PC-3 (cell line): ENCODE measurements around the gene LHX1. TPM values are rescaled to one million over a fixed set of nuclear protein-coding genes. Genes with fewer than 3 reads are reported as not detected.
A peak's percentile ranks its signal among the peaks of the same experiment; 100 is the strongest.

Source experiments
- ATAC-seq: fragments of 200-7000 bp; cut with Tn5 transposase; 2 replicates; pipeline ENCODE4 v1.9.1; 2020; ENCODE audit warnings: mild to moderate bottlenecking, moderate library complexity
- BruUV-seq: library from RNA; stranded (reverse); fragments of 400-500 nt; replicated peaks from 2 replicates; lab custom pipeline; 2021; lab: Mats Ljungman, UMichigan
- CTCF ChIA-PET: fragments of 300-600 bp; sonication (Branson Sonifier 250); formaldehyde crosslinking; loops from one replicate; lab custom pipeline; 2022; ENCODE audit warnings: antibody characterized with exemption; lab: Charles Lee
- POLR2A ChIA-PET: fragments of 300-600 bp; sonication (Branson Sonifier 250); formaldehyde crosslinking; loops from one replicate; lab custom pipeline; 2022; ENCODE audit warnings: antibody characterized with exemption; ENCODE audit not compliant: unreplicated experiment; lab: Charles Lee
- DNase-seq: peaks from one replicate; pipeline ENCODE4 v3.0.0-alpha.2; 2015
- H2AFZ ChIP-seq: fragments of 300-600 bp; sonication (generic); 2 replicates; pipeline ENCODE4 v1.6.0; 2016; ENCODE audit warnings: antibody characterized with exemption, low read length
- H3F3A ChIP-seq: fragments of 300-600 bp; sonication (generic); one replicate; pipeline ENCODE4 v1.6.0; 2017; ENCODE audit warnings: antibody characterized with exemption, low read length, control low read depth, mild to moderate bottlenecking; ENCODE audit not compliant: unreplicated experiment
- H3K27ac ChIP-seq: fragments of 300-600 bp; sonication (generic); 2 replicates; pipeline ENCODE4 v1.5.1; 2016; ENCODE audit warnings: mild to moderate bottlenecking, low read length
- H3K27me3 ChIP-seq: fragments of 300-600 bp; sonication (generic); 2 replicates; pipeline ENCODE4 v1.6.1; 2016; ENCODE audit warnings: low read length, mixed read lengths
- H3K36me3 ChIP-seq: fragments of 300-600 bp; sonication (generic); 2 replicates; pipeline ENCODE4 v1.6.1; 2016; ENCODE audit warnings: low read depth, mixed run types, low read length, mixed read lengths
- H3K4me1 ChIP-seq: fragments of 300-600 bp; sonication (generic); 2 replicates; pipeline ENCODE4 v1.5.1; 2016; ENCODE audit warnings: low read length; ENCODE audit not compliant: insufficient read depth
- H3K4me2 ChIP-seq: fragments of 300-600 bp; sonication (generic); 2 replicates; pipeline ENCODE4 v1.6.0; 2016; ENCODE audit warnings: low read length
- H3K4me3 ChIP-seq: fragments of 300-600 bp; sonication (generic); 2 replicates; pipeline ENCODE4 v1.5.1; 2016; ENCODE audit warnings: mild to moderate bottlenecking, low read length, mixed read lengths
- H3K79me2 ChIP-seq: fragments of 300-600 bp; sonication (generic); 2 replicates; pipeline ENCODE4 v1.6.1; 2017; ENCODE audit warnings: low read length, mixed read lengths
- H3K9ac ChIP-seq: fragments of 300-600 bp; sonication (generic); 2 replicates; pipeline ENCODE4 v1.6.0; 2016; ENCODE audit warnings: mild to moderate bottlenecking, low read length
- H3K9me2 ChIP-seq: fragments of 300-600 bp; sonication (generic); replicated peaks from 2 replicates; pipeline ENCODE4 v1.6.1; 2016; ENCODE audit warnings: mixed run types, low read length, mixed read lengths
- H3K9me3 ChIP-seq: fragments of 300-600 bp; sonication (generic); 2 replicates; pipeline ENCODE4 v1.6.1; 2016; ENCODE audit warnings: low read length, mixed read lengths
- H4K20me1 ChIP-seq: fragments of 300-600 bp; sonication (generic); 2 replicates; pipeline ENCODE4 v1.6.1; 2016; ENCODE audit warnings: low read length, mixed read lengths
- CTCF ChIP-seq: fragments of 300-600 bp; sonication (generic); conservative IDR thresholded peaks from 2 replicates; pipeline ENCODE4 v1.5.1; 2017; ENCODE audit warnings: antibody characterized with exemption, low read depth, mild to moderate bottlenecking, low read length
- EZH2 ChIP-seq: fragments of 300-600 bp; sonication (generic); IDR thresholded peaks from one replicate; pipeline ENCODE4 v1.6.1; 2017; ENCODE audit warnings: antibody characterized with exemption, mild to moderate bottlenecking, low read length; ENCODE audit not compliant: unreplicated experiment
- EZH2phosphoT487 ChIP-seq: fragments of 300-600 bp; sonication (generic); IDR thresholded peaks from 2 replicates; pipeline ENCODE4 v1.6.1; 2018; ENCODE audit warnings: mild to moderate bottlenecking, antibody characterized with exemption, low read length, borderline replicate concordance
- intact Hi-C: fragments of 100-400 bp; cut with micrococcal nuclease; formaldehyde crosslinking; loops from 2 replicates; pipeline ENCODE4 v1.9.0; 2023
- total RNA-seq: library from RNA; depleted of rRNA; stranded (reverse); fragments of >200 nt; gene quantifications from 2 replicates; pipeline ENCODE4 v1.2.3, GENCODE V29; 2014

Gene LHX1
- total RNA-seq, 1 experiment from 2014 or later, result not detected

- H3K4me3 ChIP-seq, result peak overlapping the region; percentile 53
- H3K27me3 ChIP-seq, result peaks cover 89% of the 10 kb centered on the region
- H3K4me1 ChIP-seq, result peaks cover 4% of the 10 kb centered on the region; the same call in 1 of the 2 replicates
- H3K9me3 ChIP-seq, result no peaks in the 10 kb centered on the region
- no peaks in the 10 kb centered on the region for H3K79me2 ChIP-seq
- H2AFZ ChIP-seq, result peak overlapping the region; percentile 48; the same call in 1 of the 2 replicates
- no peak overlapping the region for H3K9ac ChIP-seq
- H3F3A ChIP-seq, result no peaks in the 10 kb centered on the region
- DNase-seq, result no peak
- CTCF ChIA-PET, result no interaction called here
- BruUV-seq, result no TSS peak
- intact Hi-C loops, result no loop called here
- peak; percentile 51 for ATAC-seq
- no peaks in the 10 kb centered on the region for H3K9me2 ChIP-seq
- H4K20me1 ChIP-seq, result no peaks in the 10 kb centered on the region
- TF ChIP-seq EZH2, result no peak
- H3K4me2 ChIP-seq, result peak overlapping the region; percentile 74
- no peaks in the 10 kb centered on the region for H3K36me3 ChIP-seq
- POLR2A ChIA-PET, result no interaction called here
- H3K27ac ChIP-seq, result no peak overlapping the region
These were observed 1.4 kb upstream of the LHX1 start for GRCh38 chr17:36935671-36936454.

- Histone ChIP-seq H3K9me2 (no peaks in the 10 kb centered on the region), H3K9me3 (no peaks in the 10 kb centered on the region), H3F3A (no peaks in the 10 kb centered on the region), H3K4me1 (peaks cover 4% of the 10 kb centered on the region; the same call in 1 of the 2 replicates), H3K27me3 (peaks cover 82% of the 10 kb centered on the region), H3K4me2 (peak overlapping the region; percentile 74; the same call in 1 of the 2 replicates), H3K27ac (no peak overlapping the region), H3K9ac (no peak overlapping the region), H3K79me2 (no peaks in the 10 kb centered on the region), H3K4me3 (no peak overlapping the region; the same call in 1 of the 2 replicates), H4K20me1 (no peaks in the 10 kb centered on the region), H3K36me3 (no peaks in the 10 kb centered on the region), H2AFZ (no peak overlapping the region)
- intact Hi-C loops, result no loop called here
- ATAC-seq (no peak), DNase-seq (no peak)
- no TSS peak for BruUV-seq
- ChIA-PET POLR2A (no interaction called here), CTCF (no interaction called here)
- TF ChIP-seq EZH2 (no peak), EZH2phosphoT487 (no peak), CTCF (no peak)
These were observed 747 bp upstream of the LHX1 start for GRCh38 chr17:36936455-36937000.

GRCh38 chr17:36937959-36938565 lies 787 bp downstream of the LHX1 start:
- H3K79me2 ChIP-seq, result no peaks in the 10 kb centered on the region
- no peaks in the 10 kb centered on the region for H3F3A ChIP-seq
- CTCF ChIA-PET, result no interaction called here
- ATAC-seq (0 out of 2 replicates have a peak, but pooled peaks have one; percentile 12), DNase-seq (no peak)
- no peak overlapping the region for H3K4me3 ChIP-seq
- no peaks in the 10 kb centered on the region for H3K9me3 ChIP-seq
- POLR2A ChIA-PET, result no interaction called here
- H3K4me1 ChIP-seq, result peaks cover 4% of the 10 kb centered on the region; the same call in 1 of the 2 replicates
- no peaks in the 10 kb centered on the region for H3K9me2 ChIP-seq
- no TSS peak for BruUV-seq
- H3K36me3 ChIP-seq, result no peaks in the 10 kb centered on the region
- no peak overlapping the region for H2AFZ ChIP-seq
- intact Hi-C loops, result no loop called here
- no peak for TF ChIP-seq EZH2
- TF ChIP-seq CTCF, result no peak
- TF ChIP-seq EZH2phosphoT487, result no peak
- H4K20me1 ChIP-seq, result no peaks in the 10 kb centered on the region
- peaks cover 69% of the 10 kb centered on the region for H3K27me3 ChIP-seq
- no peak overlapping the region for H3K9ac ChIP-seq
- H3K27ac ChIP-seq, result no peak overlapping the region
- H3K4me2 ChIP-seq, result no peak overlapping the region
